ENCODE data around the gene HSBP1L1. TPM values are rescaled to one million over a fixed set of nuclear protein-coding genes. Genes with fewer than 3 reads are reported as not detected.

The HSBP1L1 gene
- total and polyA plus RNA-seq, 2 of the 13 experiments (the other 11 are each of a cell fraction or from before 2014, with no cell fraction given), result 22.6 to 45.1 TPM

- TF ChIP-seq ZNF550 (CRISPR knock-in tag; IDR thresholded peaks at IDR 0.05; ENCODE audit: borderline replicate concordance) (no peak), ZNF362 (CRISPR knock-in tag; IDR thresholded peaks at IDR 0.05; ENCODE audit: borderline replicate concordance) (no peak; the same call in 1 of the 2 replicates), NFE2L2 (IDR thresholded peaks at IDR 0.05; ENCODE audit: low read length) (no peak), TBX3 (IDR thresholded peaks at IDR 0.05; ENCODE audit: borderline replicate concordance) (no peak), ZNF318 (CRISPR knock-in tag; IDR thresholded peaks at IDR 0.05) (no peak), ZNF780A (CRISPR knock-in tag; IDR thresholded peaks at IDR 0.05) (no peak), ZNF75D (CRISPR knock-in tag; IDR thresholded peaks at IDR 0.05; ENCODE audit: borderline replicate concordance) (no peak), MBNL3 (CRISPR knock-in tag; conservative IDR thresholded peaks at IDR 0.05) (no peak), ZNF549 (CRISPR knock-in tag; IDR thresholded peaks at IDR 0.05) (no peak), TBX2 (CRISPR knock-in tag; IDR thresholded peaks at IDR 0.05; ENCODE audit: borderline replicate concordance) (no peak), KAT7 (CRISPR knock-in tag; IDR thresholded peaks at IDR 0.05; ENCODE audit: borderline replicate concordance) (0 out of 2 replicates have a peak, but pooled peaks have one; percentile 67), FOXP1 (IDR thresholded peaks at IDR 0.05) (no peak), FOXP1 (CRISPR knock-in tag; IDR thresholded peaks at IDR 0.05) (no peak), E2F1 (CRISPR knock-in tag; IDR thresholded peaks at IDR 0.05) (no peak; the same call in 1 of the 2 replicates), ZBTB20 (CRISPR knock-in tag; IDR thresholded peaks at IDR 0.05; ENCODE audit: borderline replicate concordance, low read depth) (no peak), ZNF770 (CRISPR knock-in tag; IDR thresholded peaks at IDR 0.05) (peak; percentile 71; the same call in 1 of the 2 replicates), CENPX (CRISPR knock-in tag; IDR thresholded peaks at IDR 0.05) (no peak)
Measured at GRCh38 chr18:79964330-79965118, at the start of gene HSBP1L1 (continued).

All from HepG2 (cell line).